Measurements from ENCODE around the gene KCNA2. TPM values are rescaled to one million over a fixed set of nuclear protein-coding genes. Genes with fewer than 3 reads are reported as not detected.

The KCNA2 gene
- total RNA-seq, 1 experiment from 2014 or later: 0.11 TPM

- Mint-ChIP-seq H3K4me1 (ENCODE audit: low read depth, unreplicated experiment) (no peaks in the 10 kb centered on the region), H3K27me3 (ENCODE audit: insufficient read depth, unreplicated experiment) (no peaks in the 10 kb centered on the region), H3K27ac (ENCODE audit: unreplicated experiment) (no peak overlapping the region), H3K9me3 (ENCODE audit: unreplicated experiment) (no peaks in the 10 kb centered on the region), H3K36me3 (ENCODE audit: insufficient read depth, unreplicated experiment) (no peaks in the 10 kb centered on the region), H3K4me3 (ENCODE audit: unreplicated experiment) (no peak overlapping the region)
- no peak for TF ChIP-seq CTCF (IDR thresholded peaks at IDR 0.05; ENCODE audit: insufficient read depth in 1 of 2, low read depth in 1 of 2, low read length in 1 of 2, severe bottlenecking in 1 of 2, unreplicated experiment in 1 of 2)
- DNase-seq: no peak
- H3K4me1 ChIP-seq: no peaks in the 10 kb centered on the region
- no peaks in the 10 kb centered on the region for H3K36me3 ChIP-seq (ENCODE audit: control insufficient read depth, insufficient read depth, low read length)
- ChIA-PET CTCF (interaction anchor here (0.7 kb wide), 1 partner anchor 25 kb away, joined by 3 read pairs; the partner anchor contains the start of gene KCNA2), POLR2A (no interaction called here)
- H3K9me3 ChIP-seq: no peaks in the 10 kb centered on the region
- intact Hi-C loops (cut with micrococcal nuclease; ENCODE audit: unreplicated experiment): no loop called here
- BruUV-seq (replicated peaks): no TSS peak
- H3K27me3 ChIP-seq (replicated peaks; ENCODE audit: control insufficient read depth, insufficient read depth, low read length): no peaks in the 10 kb centered on the region
- no peak overlapping the region for H3K4me3 ChIP-seq (ENCODE audit: low read depth, low read length)
Observed at GRCh38 chr1:110581682-110582145, 24.4 kb downstream of the KCNA2 start.

- intact Hi-C loops (cut with micrococcal nuclease; ENCODE audit: unreplicated experiment): no loop called here
- no peaks in the 10 kb centered on the region for H3K27me3 ChIP-seq (replicated peaks; ENCODE audit: control insufficient read depth, insufficient read depth, low read length)
- H3K36me3 ChIP-seq (ENCODE audit: control insufficient read depth, insufficient read depth, low read length): no peaks in the 10 kb centered on the region
- CTCF ChIA-PET: interaction anchor here (0.6 kb wide), 1 partner anchor 411 kb away, joined by 3 read pairs; no protein-coding TSS in a partner anchor
- POLR2A ChIA-PET: no interaction called here
- no peaks in the 10 kb centered on the region for H3K4me1 ChIP-seq
- no peaks in the 10 kb centered on the region for H3K9me3 ChIP-seq
- no peak for TF ChIP-seq CTCF (IDR thresholded peaks at IDR 0.05; ENCODE audit: insufficient read depth in 1 of 2, low read depth in 1 of 2, low read length in 1 of 2, severe bottlenecking in 1 of 2, unreplicated experiment in 1 of 2)
- no peak for DNase-seq
- Mint-ChIP-seq H3K4me3 (ENCODE audit: unreplicated experiment) (no peak overlapping the region), H3K27ac (ENCODE audit: unreplicated experiment) (no peak overlapping the region), H3K36me3 (ENCODE audit: insufficient read depth, unreplicated experiment) (no peaks in the 10 kb centered on the region), H3K4me1 (ENCODE audit: low read depth, unreplicated experiment) (no peaks in the 10 kb centered on the region), H3K9me3 (ENCODE audit: unreplicated experiment) (no peaks in the 10 kb centered on the region), H3K27me3 (ENCODE audit: insufficient read depth, unreplicated experiment) (no peaks in the 10 kb centered on the region)
- H3K4me3 ChIP-seq (ENCODE audit: low read depth, low read length): no peak overlapping the region
- BruUV-seq (replicated peaks): no TSS peak
Observed at GRCh38 chr1:110580244-110580643, 25.9 kb downstream of the KCNA2 start.

GRCh38 chr1:110579460-110579859 lies 26.7 kb downstream of the KCNA2 start:
- ChIA-PET CTCF (no interaction called here), POLR2A (no interaction called here)
- Mint-ChIP-seq H3K27ac (ENCODE audit: unreplicated experiment) (no peak overlapping the region), H3K27me3 (ENCODE audit: insufficient read depth, unreplicated experiment) (no peaks in the 10 kb centered on the region), H3K4me3 (ENCODE audit: unreplicated experiment) (no peak overlapping the region), H3K4me1 (ENCODE audit: low read depth, unreplicated experiment) (no peaks in the 10 kb centered on the region), H3K9me3 (ENCODE audit: unreplicated experiment) (no peaks in the 10 kb centered on the region), H3K36me3 (ENCODE audit: insufficient read depth, unreplicated experiment) (no peaks in the 10 kb centered on the region)
- BruUV-seq (replicated peaks): no TSS peak
- Histone ChIP-seq H3K9me3 (no peaks in the 10 kb centered on the region), H3K27me3 (replicated peaks; ENCODE audit: control insufficient read depth, insufficient read depth, low read length) (no peaks in the 10 kb centered on the region), H3K36me3 (ENCODE audit: control insufficient read depth, insufficient read depth, low read length) (no peaks in the 10 kb centered on the region), H3K4me3 (ENCODE audit: low read depth, low read length) (no peak overlapping the region), H3K4me1 (no peaks in the 10 kb centered on the region)
- no peak for DNase-seq
- intact Hi-C loops (cut with micrococcal nuclease; ENCODE audit: unreplicated experiment): no loop called here
- no peak for TF ChIP-seq CTCF (IDR thresholded peaks at IDR 0.05; ENCODE audit: insufficient read depth in 1 of 2, low read depth in 1 of 2, low read length in 1 of 2, severe bottlenecking in 1 of 2, unreplicated experiment in 1 of 2)
